ENCODE measurements around the gene ELL2. TPM values are rescaled to one million over a fixed set of nuclear protein-coding genes. Genes with fewer than 3 reads are reported as not detected.
A peak's percentile ranks its signal among the peaks of the same experiment; 100 is the strongest.

ELL2 gene
- total and polyA plus RNA-seq, 12 donors: 10.5 to 68.2 (median 27.2) TPM

DNA sequence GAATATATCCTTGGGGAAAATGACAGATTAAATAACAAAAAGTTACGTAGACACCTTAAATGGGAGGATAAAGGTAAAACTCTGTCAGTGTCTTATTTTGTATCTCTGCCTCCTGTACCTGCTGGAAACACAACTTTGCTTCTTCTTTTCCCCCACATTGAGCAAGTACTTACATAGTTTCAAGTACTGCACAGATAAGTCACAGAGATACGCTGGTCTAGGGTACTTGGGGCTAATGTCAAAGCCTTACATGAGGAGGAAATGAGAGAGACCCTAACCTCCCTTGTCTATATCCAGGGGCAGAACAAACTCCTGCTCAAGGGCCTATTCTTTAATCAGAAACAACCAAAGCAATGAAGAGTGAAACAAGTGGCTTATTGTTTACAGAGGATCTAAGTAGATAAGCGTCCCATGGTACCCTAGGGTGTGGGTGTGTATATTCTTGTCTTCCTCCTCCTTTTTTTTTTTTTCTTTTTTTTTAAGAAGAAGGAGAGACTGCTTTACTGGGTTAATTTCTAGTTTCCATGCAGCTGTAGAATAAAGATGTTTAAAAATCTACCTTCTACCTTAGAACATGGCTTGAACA, 43.1 kb downstream of the ELL2 start:
- H3K9me3 ChIP-seq: no peaks in the 10 kb centered on the region
- ATAC-seq: no peak
- intact Hi-C loops (cut with DNase I): no loop called here
- no peak overlapping the region for H3K4me3 ChIP-seq
- DNase-seq: no peak
- H3K4me1 ChIP-seq: peaks cover 0 to 62% (median 19%) of the 10 kb centered on the region in 9 donors
- 73 to 89% methylated on average over 3 of the region's 3 CpGs for WGBS, 2 donors
- no peaks in the 10 kb centered on the region for H3K27me3 ChIP-seq
- TF ChIP-seq, protein P1, sequence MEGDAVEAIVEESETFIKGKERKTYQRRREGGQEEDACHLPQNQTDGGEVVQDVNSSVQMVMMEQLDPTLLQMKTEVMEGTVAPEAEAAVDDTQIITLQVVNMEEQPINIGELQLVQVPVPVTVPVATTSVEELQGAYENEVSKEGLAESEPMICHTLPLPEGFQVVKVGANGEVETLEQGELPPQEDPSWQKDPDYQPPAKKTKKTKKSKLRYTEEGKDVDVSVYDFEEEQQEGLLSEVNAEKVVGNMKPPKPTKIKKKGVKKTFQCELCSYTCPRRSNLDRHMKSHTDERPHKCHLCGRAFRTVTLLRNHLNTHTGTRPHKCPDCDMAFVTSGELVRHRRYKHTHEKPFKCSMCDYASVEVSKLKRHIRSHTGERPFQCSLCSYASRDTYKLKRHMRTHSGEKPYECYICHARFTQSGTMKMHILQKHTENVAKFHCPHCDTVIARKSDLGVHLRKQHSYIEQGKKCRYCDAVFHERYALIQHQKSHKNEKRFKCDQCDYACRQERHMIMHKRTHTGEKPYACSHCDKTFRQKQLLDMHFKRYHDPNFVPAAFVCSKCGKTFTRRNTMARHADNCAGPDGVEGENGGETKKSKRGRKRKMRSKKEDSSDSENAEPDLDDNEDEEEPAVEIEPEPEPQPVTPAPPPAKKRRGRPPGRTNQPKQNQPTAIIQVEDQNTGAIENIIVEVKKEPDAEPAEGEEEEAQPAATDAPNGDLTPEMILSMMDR (IDR thresholded peaks at IDR 0.05): no peak
- peaks cover 0 to 11% (median 0%) of the 10 kb centered on the region in 9 donors for H3K36me3 ChIP-seq
- H3K27ac ChIP-seq: no peak overlapping the region

DNA sequence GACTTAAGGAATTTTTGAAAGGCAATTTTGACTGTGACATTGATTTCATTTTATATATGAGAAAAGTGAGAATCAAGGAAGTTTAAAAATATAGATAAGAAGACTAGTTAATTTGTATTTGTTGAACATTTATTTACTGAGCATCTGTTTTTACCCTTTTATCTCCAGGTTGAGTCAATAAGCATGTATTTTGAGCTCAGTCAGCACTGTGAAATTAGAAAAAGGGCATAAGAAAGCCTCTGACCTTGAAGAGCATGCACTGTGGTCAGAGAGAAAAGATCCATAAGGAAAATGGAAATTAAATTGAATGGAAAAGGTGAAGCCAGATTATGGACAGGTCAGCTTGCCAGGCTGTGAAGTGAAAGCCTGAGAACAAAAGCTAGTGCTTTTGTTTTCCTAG, 44.4 kb downstream of the ELL2 start:
- Histone ChIP-seq H3K4me3 (no peak overlapping the region), H3K27ac (peak overlapping the region in 1 of 10 donors; percentile 1), H3K36me3 (peaks cover 0 to 21% (median 0%) of the 10 kb centered on the region in 9 donors), H3K4me1 (peaks cover 0 to 54% (median 16%) of the 10 kb centered on the region in 9 donors), H3K27me3 (no peaks in the 10 kb centered on the region), H3K9me3 (no peaks in the 10 kb centered on the region)
- TF ChIP-seq, protein P1 (IDR thresholded peaks at IDR 0.05): no peak
- ATAC-seq: no peak
- no peak for DNase-seq
- intact Hi-C loops (cut with DNase I): no loop called here

DNA sequence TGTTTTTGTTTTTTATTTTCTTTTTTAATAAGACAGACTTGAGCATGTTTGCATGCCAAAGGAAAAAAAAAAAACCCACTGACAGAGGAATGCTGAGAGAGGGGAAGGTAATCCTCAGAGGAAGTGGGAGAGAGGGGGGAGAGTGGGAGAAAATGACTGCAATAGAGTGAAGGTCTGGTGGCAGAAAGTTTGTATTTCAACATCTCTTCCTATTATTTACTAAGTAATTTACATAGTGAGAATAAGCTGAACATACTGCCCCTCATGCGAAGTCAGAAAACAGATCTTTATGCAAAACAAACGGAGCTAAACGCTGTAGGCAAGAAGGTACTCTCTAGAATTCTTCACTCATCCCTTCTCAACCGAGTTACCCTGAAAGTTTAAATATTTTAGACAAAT, 45.0 kb downstream of the ELL2 start:
- intact Hi-C loops (cut with DNase I): no loop called here
- H3K9me3 ChIP-seq: no peaks in the 10 kb centered on the region
- TF ChIP-seq, protein P1 (IDR thresholded peaks at IDR 0.05): no peak
- H3K27me3 ChIP-seq: no peaks in the 10 kb centered on the region
- no peak overlapping the region for H3K4me3 ChIP-seq
- H3K36me3 ChIP-seq: peaks cover 0 to 26% (median 0%) of the 10 kb centered on the region in 9 donors
- ATAC-seq (no peak), DNase-seq (no peak)
- peaks cover 0 to 54% (median 16%) of the 10 kb centered on the region in 9 donors for H3K4me1 ChIP-seq
- no peak overlapping the region for H3K27ac ChIP-seq
- WGBS, 2 donors: 94% methylated on average over 4 of the region's 4 CpGs

DNA sequence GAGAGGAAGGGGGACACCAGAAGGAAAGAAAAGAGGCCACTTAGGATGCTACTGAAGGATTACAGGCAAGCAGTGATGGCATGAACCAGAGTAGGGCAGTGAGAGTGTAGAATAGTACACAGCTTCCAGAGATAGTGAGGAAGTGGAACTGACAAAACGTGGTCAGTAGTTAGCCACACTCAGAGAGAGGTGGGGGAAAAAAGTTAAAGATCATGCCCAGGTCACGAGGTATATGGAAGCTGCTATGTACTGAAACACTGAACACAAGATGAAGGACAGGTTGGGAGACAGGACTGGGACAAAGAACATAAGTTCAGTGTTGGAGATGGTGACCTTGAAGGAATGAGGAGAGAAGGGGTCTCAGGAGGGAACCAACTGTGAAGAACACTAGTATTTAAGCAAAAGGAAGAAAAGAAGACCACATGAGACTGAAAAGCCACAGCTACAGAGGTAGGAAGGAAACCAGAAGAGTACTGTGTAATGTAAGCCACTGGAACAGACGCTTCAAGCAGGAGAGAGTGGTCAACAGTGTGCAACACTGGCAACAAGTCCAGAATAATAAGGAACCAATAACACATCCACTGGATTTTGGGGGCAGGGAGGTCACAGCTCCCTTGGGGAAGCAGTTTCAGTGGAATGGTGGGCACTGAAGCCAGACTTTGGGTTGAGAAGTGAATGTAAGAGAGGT, 45.5 kb downstream of the ELL2 start:
- H3K4me1 ChIP-seq: peaks cover 0 to 54% (median 16%) of the 10 kb centered on the region in 9 donors
- H3K27me3 ChIP-seq: no peaks in the 10 kb centered on the region
- no peaks in the 10 kb centered on the region for H3K9me3 ChIP-seq
- no peak overlapping the region for H3K4me3 ChIP-seq
- 61 to 62% methylated on average over 3 of the region's 3 CpGs for WGBS, 2 donors
- ATAC-seq (peak in 6 of 8 donors; percentile 29 to 50 (median 44)), DNase-seq (no peak)
- intact Hi-C loops (cut with DNase I): no loop called here
- TF ChIP-seq, protein P1 (IDR thresholded peaks at IDR 0.05): no peak
- peak overlapping the region in 1 of 10 donors; percentile 19 for H3K27ac ChIP-seq
- peaks cover 0 to 31% (median 0%) of the 10 kb centered on the region in 9 donors for H3K36me3 ChIP-seq

Measured in heart right ventricle (tissue), 16 donors.